ENCODE measurements around the gene LTBR. TPM values are rescaled to one million over a fixed set of nuclear protein-coding genes. Genes with fewer than 3 reads are reported as not detected.

The LTBR gene
- total RNA-seq, 1 experiment from 2014 or later: 178 TPM

DNA sequence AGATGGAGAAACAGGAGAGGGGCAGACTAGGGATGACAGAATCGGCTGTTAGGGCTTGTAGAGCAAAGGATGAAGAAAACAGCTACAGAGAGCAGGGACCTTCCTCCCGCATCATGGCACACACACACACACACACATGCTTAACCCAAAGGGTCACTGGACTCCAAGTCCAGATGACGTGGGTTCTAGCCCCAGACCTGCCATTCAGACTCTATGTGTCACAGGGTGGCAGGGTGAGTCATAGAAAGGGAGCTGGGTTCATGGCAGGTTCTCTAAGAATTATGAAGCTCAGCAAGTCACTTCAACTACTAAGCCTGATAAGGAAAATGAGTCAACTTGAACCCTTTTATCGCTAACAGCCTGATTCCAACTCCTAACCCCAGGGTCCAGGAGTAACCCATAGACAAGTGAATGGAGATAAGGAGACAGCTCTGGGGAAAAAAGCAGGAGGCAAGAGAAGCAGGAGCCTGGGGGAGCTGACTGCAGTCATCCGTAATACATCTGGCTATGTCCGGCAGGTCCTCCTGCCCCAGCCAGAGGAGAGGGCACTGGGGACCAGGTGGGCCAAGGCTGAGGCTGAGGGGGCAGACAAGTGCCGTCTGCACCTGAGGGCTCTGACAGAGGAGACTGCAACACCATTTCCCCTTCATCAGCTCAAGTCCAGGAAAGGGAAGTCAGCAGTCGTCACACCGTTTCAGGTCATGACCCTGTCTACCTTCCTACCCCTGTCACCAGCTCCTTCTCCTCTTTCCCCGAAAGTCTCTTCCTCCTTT lies 38.5 kb upstream of the LTBR start:
- CTCF ChIA-PET: interaction anchor here (0.6 to 0.7 kb wide), 7 partner anchors 10 to 344 kb away, joined by 3 to 5 read pairs (median 3); partner anchors contain the start of gene ZNF384
- Histone ChIP-seq H3K27me3 (ENCODE audit: insufficient read depth, low read depth) (no peaks in the 10 kb centered on the region), H3K9me3 (ENCODE audit: insufficient read depth, low read depth) (no peaks in the 10 kb centered on the region), H4K20me1 (ENCODE audit: insufficient read depth) (no peaks in the 10 kb centered on the region), H3K9me2 (ENCODE audit: insufficient read depth) (no peaks in the 10 kb centered on the region), H3K27ac (peak overlapping the region; percentile 48), H3F3A (ENCODE audit: insufficient read depth, low read depth) (peaks cover 52% of the 10 kb centered on the region), H3K4me1 (replicated peaks; ENCODE audit: insufficient read depth) (peaks cover 43% of the 10 kb centered on the region), H2AFZ (no peak overlapping the region), H3K4me3 (no peak overlapping the region), H3K79me2 (ENCODE audit: low read depth) (peaks cover 19% of the 10 kb centered on the region), H3K4me2 (peak overlapping the region; percentile 44), H3K36me3 (ENCODE audit: low read depth) (0 out of 2 replicates have a peak, but pooled peaks cover 9% of the 10 kb centered on the region)
- BruUV-seq (replicated peaks): no TSS peak
- peak; percentile 76 to 87 for DNase-seq
- intact Hi-C loops (cut with micrococcal nuclease; ENCODE audit: unreplicated experiment): no loop called here
- TF ChIP-seq, protein P1, sequence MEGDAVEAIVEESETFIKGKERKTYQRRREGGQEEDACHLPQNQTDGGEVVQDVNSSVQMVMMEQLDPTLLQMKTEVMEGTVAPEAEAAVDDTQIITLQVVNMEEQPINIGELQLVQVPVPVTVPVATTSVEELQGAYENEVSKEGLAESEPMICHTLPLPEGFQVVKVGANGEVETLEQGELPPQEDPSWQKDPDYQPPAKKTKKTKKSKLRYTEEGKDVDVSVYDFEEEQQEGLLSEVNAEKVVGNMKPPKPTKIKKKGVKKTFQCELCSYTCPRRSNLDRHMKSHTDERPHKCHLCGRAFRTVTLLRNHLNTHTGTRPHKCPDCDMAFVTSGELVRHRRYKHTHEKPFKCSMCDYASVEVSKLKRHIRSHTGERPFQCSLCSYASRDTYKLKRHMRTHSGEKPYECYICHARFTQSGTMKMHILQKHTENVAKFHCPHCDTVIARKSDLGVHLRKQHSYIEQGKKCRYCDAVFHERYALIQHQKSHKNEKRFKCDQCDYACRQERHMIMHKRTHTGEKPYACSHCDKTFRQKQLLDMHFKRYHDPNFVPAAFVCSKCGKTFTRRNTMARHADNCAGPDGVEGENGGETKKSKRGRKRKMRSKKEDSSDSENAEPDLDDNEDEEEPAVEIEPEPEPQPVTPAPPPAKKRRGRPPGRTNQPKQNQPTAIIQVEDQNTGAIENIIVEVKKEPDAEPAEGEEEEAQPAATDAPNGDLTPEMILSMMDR (conservative IDR thresholded peaks at IDR 0.05): no peak
- TF ChIP-seq EZH2 (IDR thresholded peaks at IDR 0.05; ENCODE audit: low read depth): no peak
- POLR2A ChIA-PET (ENCODE audit: unreplicated experiment): interaction anchor here (0.5 to 1.6 kb wide), 16 partner anchors 9 to 261 kb away, joined by 3 to 58 read pairs (median 5); no protein-coding TSS in a partner anchor

- CTCF ChIA-PET: no interaction called here
- intact Hi-C loops (cut with micrococcal nuclease; ENCODE audit: unreplicated experiment): no loop called here
- DNase-seq: no peak
- Histone ChIP-seq H3K9me3 (ENCODE audit: insufficient read depth, low read depth) (no peaks in the 10 kb centered on the region), H3K9me2 (ENCODE audit: insufficient read depth) (no peaks in the 10 kb centered on the region), H3K4me2 (peak overlapping the region; percentile 44), H3K4me3 (no peak overlapping the region), H3K36me3 (ENCODE audit: low read depth) (0 out of 2 replicates have a peak, but pooled peaks cover 9% of the 10 kb centered on the region), H4K20me1 (ENCODE audit: insufficient read depth) (no peaks in the 10 kb centered on the region), H3K4me1 (replicated peaks; ENCODE audit: insufficient read depth) (peaks cover 43% of the 10 kb centered on the region), H3K27me3 (ENCODE audit: insufficient read depth, low read depth) (no peaks in the 10 kb centered on the region), H3K79me2 (ENCODE audit: low read depth) (peaks cover 10% of the 10 kb centered on the region), H2AFZ (no peak overlapping the region), H3F3A (ENCODE audit: insufficient read depth, low read depth) (peaks cover 52% of the 10 kb centered on the region), H3K27ac (peak overlapping the region; percentile 48; the same call in 1 of the 2 replicates)
- no TSS peak for BruUV-seq (replicated peaks)
- POLR2A ChIA-PET (ENCODE audit: unreplicated experiment): interaction anchor here (0.5 to 1.6 kb wide), 5 partner anchors 10 to 36 kb away, joined by 4 to 58 read pairs (median 6); no protein-coding TSS in a partner anchor
- no peak for TF ChIP-seq EZH2 (IDR thresholded peaks at IDR 0.05; ENCODE audit: low read depth)
- TF ChIP-seq, protein P1 (conservative IDR thresholded peaks at IDR 0.05): no peak
Observed at GRCh38 chr12:6346235-6346832, 37.6 kb upstream of the LTBR start.

- no TSS peak for BruUV-seq (replicated peaks)
- H3K4me1 ChIP-seq (replicated peaks; ENCODE audit: insufficient read depth): peaks cover 43% of the 10 kb centered on the region
- H3K27ac ChIP-seq: no peak overlapping the region
- TF ChIP-seq, protein P1 (conservative IDR thresholded peaks at IDR 0.05): no peak
- TF ChIP-seq EZH2 (IDR thresholded peaks at IDR 0.05; ENCODE audit: low read depth): no peak
- H4K20me1 ChIP-seq (ENCODE audit: insufficient read depth): no peaks in the 10 kb centered on the region
- ChIA-PET POLR2A (ENCODE audit: unreplicated experiment) (no interaction called here), CTCF (interaction anchor here (0.5 kb wide), 1 partner anchor 22 kb away, joined by 5 read pairs; no protein-coding TSS in a partner anchor)
- no peak for DNase-seq
- H2AFZ ChIP-seq: no peak overlapping the region
- no peaks in the 10 kb centered on the region for H3K27me3 ChIP-seq (ENCODE audit: insufficient read depth, low read depth)
- no peaks in the 10 kb centered on the region for H3K9me2 ChIP-seq (ENCODE audit: insufficient read depth)
- no peak overlapping the region for H3K4me2 ChIP-seq
- H3K4me3 ChIP-seq: no peak overlapping the region
- H3K79me2 ChIP-seq (ENCODE audit: low read depth): peaks cover 4% of the 10 kb centered on the region
- H3K36me3 ChIP-seq (ENCODE audit: low read depth): 0 out of 2 replicates have a peak, but pooled peaks cover 9% of the 10 kb centered on the region
- intact Hi-C loops (cut with micrococcal nuclease; ENCODE audit: unreplicated experiment): no loop called here
- peaks cover 52% of the 10 kb centered on the region for H3F3A ChIP-seq (ENCODE audit: insufficient read depth, low read depth)
- no peaks in the 10 kb centered on the region for H3K9me3 ChIP-seq (ENCODE audit: insufficient read depth, low read depth)
Observed at GRCh38 chr12:6346942-6347341, 37.0 kb upstream of the LTBR start.
